C4-2B (cell line): ENCODE measurements around the gene PKD1L1.

Experiments used
- H3K27ac ChIP-seq: fragments of 450-650 bp; 2 replicates; pipeline ENCODE4 v1.5.1; 2017
- CTCF ChIP-seq: fragments of 450-650 bp; conservative IDR thresholded peaks from 2 replicates; pipeline ENCODE4 v1.5.1; 2017; ENCODE audit warnings: mild to moderate bottlenecking
- ZFX ChIP-seq: fragments of 450-650 bp; IDR thresholded peaks from 2 replicates; pipeline ENCODE4 v1.6.1; 2017

The PKD1L1 gene

GRCh38 chr7:47893238-47893637 is 55.0 kb downstream of the PKD1L1 start:
- TF ChIP-seq ZFX, result no peak
- TF ChIP-seq CTCF, result no peak; the same call in 1 of the 2 replicates
- no peak overlapping the region for H3K27ac ChIP-seq

DNA sequence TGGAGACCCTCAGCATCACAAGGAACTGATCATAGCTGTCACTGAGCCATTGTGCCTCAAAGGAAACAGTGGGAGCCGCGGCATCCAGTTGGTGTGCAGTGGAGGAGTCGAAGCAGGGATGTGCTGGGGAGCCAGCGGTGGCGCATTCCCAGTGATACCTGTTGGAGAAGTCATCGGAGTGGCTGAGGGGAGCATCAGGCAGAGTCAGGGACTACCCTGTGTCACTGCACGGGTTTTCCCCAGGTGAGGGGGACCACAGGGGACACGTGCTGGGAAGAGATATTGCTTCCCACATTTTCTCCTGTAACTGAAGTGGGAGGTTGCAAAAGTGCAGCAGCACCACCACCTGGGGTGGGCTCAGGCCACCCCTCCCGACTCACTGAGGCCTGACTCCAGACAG is 57.7 kb downstream of the PKD1L1 start:
- H3K27ac ChIP-seq, result no peak overlapping the region
- TF ChIP-seq ZFX (no peak), CTCF (no peak)

DNA sequence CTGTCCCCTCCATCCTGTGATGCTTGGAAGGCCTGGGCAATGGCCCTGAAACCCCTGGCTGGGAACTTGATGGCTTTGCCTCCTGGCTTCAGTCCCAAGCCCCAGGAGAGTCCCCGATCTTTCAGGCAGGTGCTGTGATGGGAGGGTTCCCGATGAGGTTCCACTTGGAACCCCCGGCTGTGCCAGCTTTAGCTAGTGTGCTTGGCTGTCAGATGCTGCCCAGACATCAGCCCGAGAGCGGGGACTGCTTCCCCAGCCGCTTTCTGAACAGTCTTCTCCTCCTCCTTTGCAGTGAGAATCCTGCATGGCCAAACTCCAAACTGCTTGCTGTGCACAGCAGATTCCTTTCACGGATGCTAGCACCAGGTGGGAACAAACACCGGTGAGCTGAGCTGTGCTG is 58.1 kb downstream of the PKD1L1 start:
- TF ChIP-seq ZFX (no peak), CTCF (no peak)
- no peak overlapping the region for H3K27ac ChIP-seq

GRCh38 chr7:47889723-47890122 is 58.5 kb downstream of the PKD1L1 start:
- TF ChIP-seq CTCF, result no peak
- TF ChIP-seq ZFX, result no peak
- H3K27ac ChIP-seq, result no peak overlapping the region

GRCh38 chr7:47888371-47889265 is 59.6 kb downstream of the PKD1L1 start:
- no peak overlapping the region for H3K27ac ChIP-seq
- TF ChIP-seq CTCF (no peak), ZFX (no peak)

DNA sequence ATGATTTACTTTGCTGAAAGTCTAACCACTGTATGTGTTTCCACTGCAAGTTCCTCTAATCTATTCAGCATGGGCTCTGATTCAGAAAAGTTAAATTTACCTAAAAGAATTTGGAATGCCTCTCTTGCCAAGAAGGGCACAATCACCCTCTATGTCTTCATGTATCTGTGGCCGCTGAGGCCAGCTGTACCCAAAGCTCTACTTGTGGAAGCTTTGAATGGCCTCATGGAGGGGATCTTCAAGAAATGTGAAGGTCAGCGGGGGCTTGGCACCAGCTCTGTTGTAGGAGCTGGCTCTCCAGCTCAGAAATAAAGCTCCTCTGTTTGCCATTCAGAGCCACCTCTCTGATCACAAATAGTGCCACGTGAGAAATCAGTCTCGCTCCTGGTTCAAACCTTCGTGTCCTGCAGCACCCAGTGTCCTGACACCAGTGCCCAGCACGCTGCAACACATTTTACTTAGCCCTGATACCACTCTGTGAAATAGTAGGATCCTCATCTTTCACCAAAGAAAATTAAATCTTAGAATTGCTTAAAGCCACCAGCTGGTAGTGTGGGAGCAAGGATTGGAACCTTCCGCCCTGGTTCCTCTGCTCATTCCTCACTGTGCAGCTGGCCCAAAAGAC is 61.1 kb downstream of the PKD1L1 start:
- H3K27ac ChIP-seq, result no peak overlapping the region
- TF ChIP-seq ZFX (no peak), CTCF (no peak)
